RWPE1 (cell line): ENCODE results near the gene TBC1D10A.

Experiments
- CTCF ChIA-PET: fragments of 350-600 bp; sonication (Branson Sonifier 250); formaldehyde crosslinking; extraction: SDS; loops from one replicate; lab custom pipeline; 2021; lab: Yijun Ruan, JAX
- POLR2A ChIA-PET: fragments of 400-600 bp; formaldehyde crosslinking; extraction: SDS; loops from one replicate; lab custom pipeline; 2020; ENCODE audit warnings: antibody characterized with exemption; ENCODE audit not compliant: low non-redundant PET; lab: Yijun Ruan, JAX
- DNase-seq: peaks from one replicate; pipeline ENCODE4 v3.0.0; 2012; ENCODE audit warnings: low spot score
- H3K27ac ChIP-seq: fragments of 450-650 bp; 2 replicates; pipeline ENCODE4 v1.5.1; 2017
- TF ChIP-seq, protein P1 (sequence below): fragments of 450-650 bp; conservative IDR thresholded peaks from 2 replicates; pipeline ENCODE4 v1.5.1; 2017; ENCODE audit warnings: low read depth, mild to moderate bottlenecking

The TBC1D10A gene

GRCh38 chr22:30244641-30245040, 82.1 kb downstream of the TBC1D10A start:
- H3K27ac ChIP-seq = no peak overlapping the region
- no peak for DNase-seq
- CTCF ChIA-PET = no interaction called here
- POLR2A ChIA-PET = no interaction called here
- TF ChIP-seq, protein P1, sequence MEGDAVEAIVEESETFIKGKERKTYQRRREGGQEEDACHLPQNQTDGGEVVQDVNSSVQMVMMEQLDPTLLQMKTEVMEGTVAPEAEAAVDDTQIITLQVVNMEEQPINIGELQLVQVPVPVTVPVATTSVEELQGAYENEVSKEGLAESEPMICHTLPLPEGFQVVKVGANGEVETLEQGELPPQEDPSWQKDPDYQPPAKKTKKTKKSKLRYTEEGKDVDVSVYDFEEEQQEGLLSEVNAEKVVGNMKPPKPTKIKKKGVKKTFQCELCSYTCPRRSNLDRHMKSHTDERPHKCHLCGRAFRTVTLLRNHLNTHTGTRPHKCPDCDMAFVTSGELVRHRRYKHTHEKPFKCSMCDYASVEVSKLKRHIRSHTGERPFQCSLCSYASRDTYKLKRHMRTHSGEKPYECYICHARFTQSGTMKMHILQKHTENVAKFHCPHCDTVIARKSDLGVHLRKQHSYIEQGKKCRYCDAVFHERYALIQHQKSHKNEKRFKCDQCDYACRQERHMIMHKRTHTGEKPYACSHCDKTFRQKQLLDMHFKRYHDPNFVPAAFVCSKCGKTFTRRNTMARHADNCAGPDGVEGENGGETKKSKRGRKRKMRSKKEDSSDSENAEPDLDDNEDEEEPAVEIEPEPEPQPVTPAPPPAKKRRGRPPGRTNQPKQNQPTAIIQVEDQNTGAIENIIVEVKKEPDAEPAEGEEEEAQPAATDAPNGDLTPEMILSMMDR = no peak

DNA sequence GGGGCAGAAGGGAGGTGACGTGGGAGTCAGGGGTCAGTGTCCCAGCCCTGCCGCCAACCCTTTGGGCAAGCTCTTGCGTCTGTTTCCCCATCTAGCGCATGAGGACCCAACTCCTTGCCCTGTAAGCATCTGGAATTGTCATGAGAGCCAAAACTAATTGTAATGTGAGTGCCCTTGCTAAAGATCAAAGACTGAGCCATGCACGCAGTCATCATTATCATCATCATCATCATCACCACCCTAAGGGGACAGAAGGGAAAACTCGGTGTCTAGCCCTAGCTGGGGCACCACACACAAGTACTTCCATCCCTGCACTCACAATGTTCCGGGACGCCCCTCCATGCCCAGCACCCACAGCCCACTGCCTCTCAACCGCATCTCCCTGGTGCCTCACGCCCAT, 82.7 kb downstream of the TBC1D10A start:
- ChIA-PET POLR2A (no interaction called here), CTCF (no interaction called here)
- TF ChIP-seq, protein P1 = no peak
- H3K27ac ChIP-seq = no peak overlapping the region
- DNase-seq = no peak

- POLR2A ChIA-PET = no interaction called here
Measured at GRCh38 chr22:30243661-30244060, 83.1 kb downstream of the TBC1D10A start.

More at GRCh38 chr22:30243661-30244060, 83.1 kb downstream of the TBC1D10A start:
- no peak overlapping the region for H3K27ac ChIP-seq
- CTCF ChIA-PET = no interaction called here
- TF ChIP-seq, protein P1 = no peak
- no peak for DNase-seq
